ENCODE results near the gene CRTC2. TPM values are rescaled to one million over a fixed set of nuclear protein-coding genes. Genes with fewer than 3 reads are reported as not detected.
"Not testable (repeated sequence)": the region's sequence is repeated elsewhere in the genome, so short reads cannot be mapped to it uniquely, and the experiment has no call there.

CRTC2 gene
- total RNA-seq, 1 experiment from 2014 or later: 17.1 TPM

- not testable (repeated sequence) for H3K27me3 ChIP-seq (ENCODE audit: control insufficient read depth, insufficient read depth, low read length); DNase-seq; H3K36me3 ChIP-seq (replicated peaks; ENCODE audit: control insufficient read depth, insufficient read depth, low read length); H3K4me3 ChIP-seq (ENCODE audit: insufficient read depth, low read depth, low read length)
These were observed 23.3 kb upstream of the CRTC2 start for GRCh38 chr1:153981735-153982134.

- peaks cover 12% of the 10 kb centered on the region for H3K36me3 ChIP-seq (replicated peaks; ENCODE audit: control insufficient read depth, insufficient read depth, low read length)
- not testable (repeated sequence) for H3K4me3 ChIP-seq (ENCODE audit: insufficient read depth, low read depth, low read length); H3K27me3 ChIP-seq (ENCODE audit: control insufficient read depth, insufficient read depth, low read length); DNase-seq
These were observed 20.7 kb upstream of the CRTC2 start for GRCh38 chr1:153979091-153979490.

GRCh38 chr1:153978274-153978909, 20.0 kb upstream of the CRTC2 start:
- DNase-seq: no peak
- peaks cover 15% of the 10 kb centered on the region for H3K36me3 ChIP-seq (replicated peaks; ENCODE audit: control insufficient read depth, insufficient read depth, low read length)
- H3K27me3 ChIP-seq (ENCODE audit: control insufficient read depth, insufficient read depth, low read length): no peaks in the 10 kb centered on the region
- peak overlapping the region; percentile 97 for H3K4me3 ChIP-seq (ENCODE audit: insufficient read depth, low read depth, low read length)

- H3K36me3 ChIP-seq (replicated peaks; ENCODE audit: control insufficient read depth, insufficient read depth, low read length): peaks cover 15% of the 10 kb centered on the region
- DNase-seq: peak; percentile 90
- no peaks in the 10 kb centered on the region for H3K27me3 ChIP-seq (ENCODE audit: control insufficient read depth, insufficient read depth, low read length)
- H3K4me3 ChIP-seq (ENCODE audit: insufficient read depth, low read depth, low read length): peak within 1 kb of the TSS; percentile 97
These were observed 19.1 kb upstream of the CRTC2 start, which contains the start of gene JTB for GRCh38 chr1:153977250-153978240. Gene JTB, minus strand, starts transcription at chr1:153977674. Its CDS starts 422 bp downstream, at chr1:153977252.

GRCh38 chr1:153976819-153977249, 18.4 kb upstream of the CRTC2 start:
- DNase-seq: no peak
- Histone ChIP-seq H3K27me3 (ENCODE audit: control insufficient read depth, insufficient read depth, low read length) (no peaks in the 10 kb centered on the region), H3K36me3 (replicated peaks; ENCODE audit: control insufficient read depth, insufficient read depth, low read length) (peaks cover 15% of the 10 kb centered on the region), H3K4me3 (ENCODE audit: insufficient read depth, low read depth, low read length) (peak overlapping the region; percentile 97)

- Histone ChIP-seq H3K27me3 (ENCODE audit: control insufficient read depth, insufficient read depth, low read length) (no peaks in the 10 kb centered on the region), H3K36me3 (replicated peaks; ENCODE audit: control insufficient read depth, insufficient read depth, low read length) (peaks cover 13% of the 10 kb centered on the region), H3K4me3 (ENCODE audit: insufficient read depth, low read depth, low read length) (no peak overlapping the region)
- no peak for DNase-seq
These were observed 15.1 kb upstream of the CRTC2 start for GRCh38 chr1:153973525-153973924.

- peaks cover 13% of the 10 kb centered on the region for H3K36me3 ChIP-seq (replicated peaks; ENCODE audit: control insufficient read depth, insufficient read depth, low read length)
- DNase-seq: no peak
- no peak overlapping the region for H3K4me3 ChIP-seq (ENCODE audit: insufficient read depth, low read depth, low read length)
- no peaks in the 10 kb centered on the region for H3K27me3 ChIP-seq (ENCODE audit: control insufficient read depth, insufficient read depth, low read length)
These were observed 14.7 kb upstream of the CRTC2 start for GRCh38 chr1:153973071-153973470.

GRCh38 chr1:153970346-153970745, 11.9 kb upstream of the CRTC2 start:
- no peak for DNase-seq
- Histone ChIP-seq H3K4me3 (ENCODE audit: insufficient read depth, low read depth, low read length) (no peak overlapping the region), H3K36me3 (replicated peaks; ENCODE audit: control insufficient read depth, insufficient read depth, low read length) (peaks cover 9% of the 10 kb centered on the region), H3K27me3 (ENCODE audit: control insufficient read depth, insufficient read depth, low read length) (no peaks in the 10 kb centered on the region)

GRCh38 chr1:153968972-153969371, 10.6 kb upstream of the CRTC2 start:
- Histone ChIP-seq H3K27me3 (ENCODE audit: control insufficient read depth, insufficient read depth, low read length) (no peaks in the 10 kb centered on the region), H3K4me3 (ENCODE audit: insufficient read depth, low read depth, low read length) (no peak overlapping the region), H3K36me3 (replicated peaks; ENCODE audit: control insufficient read depth, insufficient read depth, low read length) (peaks cover 4% of the 10 kb centered on the region)
- DNase-seq: no peak

GRCh38 chr1:153968408-153968807, 10.0 kb upstream of the CRTC2 start:
- Histone ChIP-seq H3K36me3 (replicated peaks; ENCODE audit: control insufficient read depth, insufficient read depth, low read length) (no peaks in the 10 kb centered on the region; the same call in 1 of the 2 replicates), H3K27me3 (ENCODE audit: control insufficient read depth, insufficient read depth, low read length) (no peaks in the 10 kb centered on the region), H3K4me3 (ENCODE audit: insufficient read depth, low read depth, low read length) (peak overlapping the region; percentile 69)
- DNase-seq: no peak

GRCh38 chr1:153968000-153968363, 9.6 kb upstream of the CRTC2 start:
- Histone ChIP-seq H3K27me3 (ENCODE audit: control insufficient read depth, insufficient read depth, low read length) (no peaks in the 10 kb centered on the region), H3K36me3 (replicated peaks; ENCODE audit: control insufficient read depth, insufficient read depth, low read length) (no peaks in the 10 kb centered on the region; the same call in 1 of the 2 replicates), H3K4me3 (ENCODE audit: insufficient read depth, low read depth, low read length) (peak overlapping the region; percentile 69)
- DNase-seq: peak; percentile 55

- DNase-seq: peak; percentile 93
- no peaks in the 10 kb centered on the region; the same call in 1 of the 2 replicates for H3K36me3 ChIP-seq (replicated peaks; ENCODE audit: control insufficient read depth, insufficient read depth, low read length)
- H3K27me3 ChIP-seq (ENCODE audit: control insufficient read depth, insufficient read depth, low read length): no peaks in the 10 kb centered on the region
- peak within 1 kb of the TSS; percentile 69 for H3K4me3 ChIP-seq (ENCODE audit: insufficient read depth, low read depth, low read length)
These were observed 8.9 kb upstream of the CRTC2 start, which contains the start of gene CREB3L4 for GRCh38 chr1:153967107-153967999. Gene CREB3L4, plus strand, starts transcription at chr1:153967902. Its CDS starts 624 bp downstream, at chr1:153968526.

- Histone ChIP-seq H3K27me3 (ENCODE audit: control insufficient read depth, insufficient read depth, low read length) (no peaks in the 10 kb centered on the region), H3K4me3 (ENCODE audit: insufficient read depth, low read depth, low read length) (peak overlapping the region; percentile 53)
- DNase-seq: peak; percentile 86
These were observed 5.5 kb upstream of the CRTC2 start for GRCh38 chr1:153963850-153964331.

More at GRCh38 chr1:153963850-153964331, 5.5 kb upstream of the CRTC2 start:
- H3K36me3 ChIP-seq (replicated peaks; ENCODE audit: control insufficient read depth, insufficient read depth, low read length): peaks cover 24% of the 10 kb centered on the region

Measured in H7 (cell line).